K562 (cell line): ENCODE measurements around the gene FRMD4A. TPM values are rescaled to one million over a fixed set of nuclear protein-coding genes. Genes with fewer than 3 reads are reported as not detected.

ENCODE experiments used
- ATAC-seq: fragments of 200-7000 bp; cut with Tn5 transposase; 3 replicates; pipeline ENCODE4 v1.9.1; 2020; ENCODE audit warnings: moderate library complexity
- BruUV-seq: library from RNA; stranded (reverse); fragments of 400-500 nt; replicated peaks from 2 replicates; lab custom pipeline; 2021; lab: Mats Ljungman, UMichigan
- CTCF ChIA-PET: fragments of 300-600 bp; formaldehyde crosslinking; extraction: SDS; loops from one replicate; lab custom pipeline; 2021; ENCODE audit warnings: low intra/inter-chr PET ratio; lab: Yijun Ruan, JAX
- POLR2A ChIA-PET: fragments of 300-600, 350-650 bp; sonication (Branson Sonifier 250); formaldehyde crosslinking; extraction: SDS; loops from one replicate; lab custom pipeline; 2021; ENCODE audit warnings: antibody characterized with exemption, inconsistent platforms; lab: Yijun Ruan, JAX
- DNase-seq, 4 experiments: peaks; one replicate each; pipeline versions ENCODE4 v3.0.0 to v3.0.0-alpha.2; 2011 to 2018; ENCODE audit warnings: low spot score in 3 of 4, mixed read lengths in 3 of 4; ENCODE audit errors: extremely low read depth in 1 of 4
- FAIRE-seq: peaks from 2 replicates; lab custom pipeline; 2011; peaks lifted over from hg19 to GRCh38; lab: Jason Lieb, UNC
- H2AFZ ChIP-seq: 2 replicates; pipeline ENCODE4 v1.6.0; 2011; ENCODE audit warnings: low read depth, low read length, control low read depth, inconsistent platforms
- H3K27ac ChIP-seq: fragments of 200-600 bp; 3 replicates; pipeline ENCODE4 v1.8.0; 2011; ENCODE audit warnings: low read depth, mild to moderate bottlenecking, control low read depth, inconsistent platforms, low read length, moderate library complexity, mixed read lengths; ENCODE audit errors: extremely low read depth
- H3K27me3 ChIP-seq, 2 experiments: fragments of 300-600 bp in 1 of 2; 2 replicates in 1 of 2; 3 replicates in 1 of 2; pipeline versions ENCODE4 v1.6.0 to v1.8.0; 2011; ENCODE audit warnings: inconsistent platforms in 2 of 2, low read length in 2 of 2, mild to moderate bottlenecking in 1 of 2, mixed read lengths in 1 of 2, moderate library complexity in 1 of 2; ENCODE audit not compliant: control insufficient read depth in 2 of 2, insufficient read depth in 2 of 2
- H3K36me3 ChIP-seq: fragments of 300-600 bp; 3 replicates; pipeline ENCODE4 v1.8.0; 2011; ENCODE audit warnings: mild to moderate bottlenecking, low read length, inconsistent platforms; ENCODE audit not compliant: control insufficient read depth, insufficient read depth
- H3K4me1 ChIP-seq, 2 experiments: fragments of 200-600 bp in 1 of 2; replicated peaks in 1 of 2; 2 replicates in 1 of 2; 3 replicates in 1 of 2; pipeline versions ENCODE4 v1.5.1 to v1.8.0; 2011; ENCODE audit warnings: inconsistent platforms in 2 of 2, low read length in 2 of 2, mild to moderate bottlenecking in 1 of 2, mixed read lengths in 1 of 2, moderate library complexity in 1 of 2; ENCODE audit not compliant: control insufficient read depth in 2 of 2, insufficient read depth in 2 of 2
- H3K4me2 ChIP-seq: 2 replicates; pipeline ENCODE4 v1.6.1; 2011; ENCODE audit warnings: low read length, control low read depth, inconsistent platforms, mixed read lengths; ENCODE audit not compliant: insufficient read depth
- H3K4me3 ChIP-seq: fragments of 200-600 bp; sonication (generic), shearing (Covaris generic); 2 replicates; pipeline ENCODE4 v1.5.1; 2016; ENCODE audit warnings: control low read depth, inconsistent platforms
- H3K79me2 ChIP-seq: fragments of 200-600 bp; 3 replicates; pipeline ENCODE4 v1.8.0; 2011; ENCODE audit warnings: low read length, inconsistent platforms; ENCODE audit not compliant: control insufficient read depth, insufficient read depth
- H3K9ac ChIP-seq, 2 experiments: 2 replicates each; pipeline versions ENCODE4 v1.6.0 to v1.6.1; 2011; ENCODE audit warnings: low read depth in 2 of 2, low read length in 2 of 2, control low read depth in 1 of 2, inconsistent platforms in 1 of 2, mild to moderate bottlenecking in 1 of 2, mixed read lengths in 1 of 2; ENCODE audit not compliant: insufficient read depth in 1 of 2
- H3K9me1 ChIP-seq: one replicate; pipeline ENCODE4 v1.6.0; 2011; ENCODE audit warnings: inconsistent platforms, mild to moderate bottlenecking, low read length, moderate library complexity; ENCODE audit not compliant: control insufficient read depth, insufficient read depth
- H3K9me3 ChIP-seq: replicated peaks from 2 replicates; pipeline ENCODE4 v1.5.1; 2011; ENCODE audit warnings: low read depth, low read length, inconsistent platforms; ENCODE audit not compliant: control insufficient read depth, insufficient read depth
- H4K20me1 ChIP-seq: replicated peaks from 2 replicates; pipeline ENCODE4 v1.6.1; 2011; ENCODE audit warnings: low read length, inconsistent platforms, mixed read lengths; ENCODE audit not compliant: control insufficient read depth, insufficient read depth
- ARID2 ChIP-seq: fragments of 450-650 bp; IDR thresholded peaks from 2 replicates; pipeline ENCODE4 v1.6.1; 2017; ENCODE audit warnings: antibody characterized with exemption, mild to moderate bottlenecking
- KLF13 ChIP-seq: fragments of 450-650 bp; IDR thresholded peaks from 2 replicates; pipeline ENCODE4 v1.6.1; 2016; ENCODE audit warnings: missing genetic modification characterization, low read depth, mild to moderate bottlenecking, missing compliant biosample characterization, moderate library complexity, borderline replicate concordance
- MIER1 ChIP-seq: fragments of 450-650 bp; IDR thresholded peaks from 2 replicates; pipeline ENCODE4 v1.6.1; 2016; ENCODE audit warnings: antibody characterized with exemption, mild to moderate bottlenecking, low read depth
- MYBL2 ChIP-seq, 2 experiments: fragments of 450-650 bp in 1 of 2; sonication (generic) in 1 of 2; formaldehyde crosslinking in 1 of 2; IDR thresholded peaks; 2 replicates each; pipeline versions ENCODE4 v1.6.1 to v1.8.1; 2017 to 2022; ENCODE audit warnings: borderline replicate concordance in 1 of 2, inconsistent platforms in 1 of 2, low read depth in 1 of 2, mild to moderate bottlenecking in 1 of 2, missing genetic modification reagents in 1 of 2, moderate library complexity in 1 of 2
- RCOR1 ChIP-seq, 2 experiments: IDR thresholded peaks; 2 replicates each; pipeline ENCODE4 v1.6.1; 2012; ENCODE audit warnings: low read depth in 2 of 2, low read length in 2 of 2, borderline replicate concordance in 1 of 2, improper control_type of control experiment in 1 of 2
- SRSF1 ChIP-seq: fragments of 200-400 bp; formaldehyde crosslinking; IDR thresholded peaks from 2 replicates; pipeline ENCODE4 v1.6.1; 2017; ENCODE audit warnings: mild to moderate bottlenecking, low read depth, low read length, moderate library complexity
- USF1 ChIP-seq: sonication (generic); formaldehyde crosslinking; IDR thresholded peaks from 2 replicates; pipeline ENCODE4 v1.9.0; 2022; ENCODE audit warnings: mild to moderate bottlenecking, missing genetic modification reagents
- ZFP30 ChIP-seq: fragments of 250-450 bp; sonication (Bioruptor Pico); IDR thresholded peaks from 2 replicates; pipeline ENCODE4 v1.8.0; 2022; ENCODE audit warnings: moderate library complexity, mild to moderate bottlenecking, inconsistent platforms, borderline replicate concordance
- ZKSCAN1 ChIP-seq: fragments of 150-350 bp; IDR thresholded peaks from 2 replicates; pipeline ENCODE4 v1.6.1; 2016; ENCODE audit warnings: low read depth, low read length
- ZNF316 ChIP-seq: fragments of 450-650 bp; IDR thresholded peaks from 2 replicates; pipeline ENCODE4 v1.6.1; 2016
- ZNF586 ChIP-seq: fragments of 450-650 bp; formaldehyde crosslinking; conservative IDR thresholded peaks from 2 replicates; pipeline ENCODE4 v1.4.0; 2020; ENCODE audit warnings: mild to moderate bottlenecking, moderate library complexity
- WGBS: fragments of 100-300 bp; shearing (Covaris generic); methylation state at CpG from one replicate; pipeline ENCODE4 v1.1.6; 2016; ENCODE audit warnings: low coverage, mixed read lengths; ENCODE audit not compliant: insufficient coverage; ENCODE audit errors: missing lambda C conversion rate; 5-methylcytosine and 5-hydroxymethylcytosine counted together
- in situ Hi-C: fragments of 300-500 bp; cut with MboI; formaldehyde crosslinking; loops from 4 replicates; pipeline ENCODE4 v1.15.0; 2018; ENCODE audit warnings: inconsistent platforms, mixed read lengths
- intact Hi-C: fragments of 100-400 bp; cut with micrococcal nuclease; formaldehyde crosslinking; loops from 2 replicates; pipeline ENCODE4 v1.14.2; 2022
- polyA plus RNA-seq, 8 experiments: library from polyadenylated mRNA; depleted of rRNA in 4 of 8; stranded (reverse) in 5 of 8; unstranded in 3 of 8; fragments of >200 nt; fragmentation: Nextera tagmentation in 2 of 8; fragmentation: Illumina TruSeq in 1 of 8; extraction: Ambion mirVana in 2 of 8; extraction: Trizol in 1 of 8; gene quantifications; 2 replicates each; pipeline versions ENCODE4 v1.2.1 to v1.2.3, GENCODE V29; 2011 to 2014; ENCODE audit warnings: inconsistent platforms in 1 of 8, missing spikeins in 1 of 8
- total RNA-seq, 7 experiments: library from RNA; depleted of rRNA in 6 of 7; stranded (reverse); fragments of >200 nt in 6 of 7; fragmentation: Illumina TruSeq in 2 of 7; extraction: Trizol in 2 of 7; gene quantifications; 2 replicates each; pipeline versions ENCODE4 v1.2.1 to v1.2.3, GENCODE V29; 2011 to 2021; ENCODE audit warnings: low replicate concordance in 1 of 7

Gene FRMD4A
- total and polyA plus RNA-seq, 9 of the 15 experiments (the other 6 are each of a cell fraction or from before 2014, with no cell fraction given) = 0.80 to 5.2 (median 3.0) TPM

GRCh38 chr10:13920465-13920864, 410.3 kb downstream of the FRMD4A start:
- POLR2A ChIA-PET = no interaction called here
- Histone ChIP-seq H3K9ac (no peak overlapping the region), H3K36me3 (no peaks in the 10 kb centered on the region), H3K27ac (no peak overlapping the region), H4K20me1 (no peaks in the 10 kb centered on the region), H3K9me3 (no peaks in the 10 kb centered on the region), H3K79me2 (no peaks in the 10 kb centered on the region), H3K4me1 (no peaks in the 10 kb centered on the region), H2AFZ (no peak overlapping the region), H3K4me2 (no peak overlapping the region), H3K9me1 (no peaks in the 10 kb centered on the region), H3K4me3 (no peak overlapping the region), H3K27me3 (peaks cover 6 to 8% of the 10 kb centered on the region in 2 experiments; a peak in 3 of 5 replicates)
- CTCF ChIA-PET = no interaction called here
- intact Hi-C loops = no loop called here
- ATAC-seq = no peak
- no peak for DNase-seq
- 0% methylated on average over 3 of the region's 3 CpGs for WGBS
- FAIRE-seq = no peak
- in situ Hi-C loops = no loop called here
- no TSS peak for BruUV-seq
- TF ChIP-seq KLF13 (tag) = no peak
- TF ChIP-seq MYBL2 (IDR thresholded peaks at IDR 0.05; ENCODE audit: low read depth) = no peak
- TF ChIP-seq MYBL2 (CRISPR knock-in tag; IDR thresholded peaks at IDR 0.05; ENCODE audit: borderline replicate concordance) = no peak
- TF ChIP-seq MIER1 = no peak
- no peak for TF ChIP-seq ZNF586 (CRISPR knock-in tag)
- no peak for TF ChIP-seq ARID2
- TF ChIP-seq ZFP30 (CRISPR knock-in tag) = no peak
- no peak for TF ChIP-seq RCOR1 (IDR thresholded peaks at IDR 0.05; ENCODE audit: borderline replicate concordance in 1 of 2, low read depth in 2 of 2, low read length in 2 of 2)
- no peak for TF ChIP-seq SRSF1
- no peak for TF ChIP-seq ZKSCAN1
- TF ChIP-seq ZNF316 = no peak
- no peak for TF ChIP-seq USF1 (CRISPR knock-in tag)
